Measurements from ENCODE around the gene ATP4A.
"Not testable (repeated sequence)": the region's sequence is repeated elsewhere in the genome, so short reads cannot be mapped to it uniquely, and the experiment has no call there.

ATP4A gene

DNA sequence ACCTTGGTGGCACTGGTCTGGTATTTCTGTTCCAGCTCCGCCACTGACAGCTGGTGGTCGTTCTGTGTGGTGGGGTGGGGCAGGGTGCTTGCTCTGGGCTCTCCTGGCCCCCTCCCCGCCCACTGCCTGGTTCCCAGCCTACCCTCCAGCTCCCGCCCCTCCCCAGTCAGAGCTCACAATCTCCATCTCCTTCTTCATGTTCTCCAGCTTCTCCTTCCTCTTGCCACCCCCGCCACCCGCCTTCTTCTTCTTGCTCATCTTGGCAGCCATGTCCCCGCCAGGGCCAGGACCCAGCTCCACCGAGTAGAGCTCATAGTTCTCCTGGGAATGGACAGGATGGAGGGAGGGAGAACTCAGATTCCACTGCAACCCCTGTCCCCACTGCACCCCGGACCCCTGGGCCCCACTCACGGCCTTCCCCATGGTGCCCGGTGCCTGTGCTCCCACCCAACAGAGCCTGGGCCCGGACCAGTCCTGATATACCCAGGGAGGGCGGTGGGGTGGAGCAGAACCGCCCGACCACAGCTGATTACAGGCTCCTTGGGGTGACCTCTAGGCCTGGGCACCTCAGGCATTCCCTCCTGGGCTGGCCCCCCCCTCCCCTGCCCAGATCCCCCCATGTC lies at the start of gene ATP4A:
TSS of gene ATP4A (minus strand) at position 452 of the 623 bp plus-strand sequence. CDS start at position 423, 29 bp downstream.
- DNase-seq (ENCODE audit: low spot score): no peak

DNA sequence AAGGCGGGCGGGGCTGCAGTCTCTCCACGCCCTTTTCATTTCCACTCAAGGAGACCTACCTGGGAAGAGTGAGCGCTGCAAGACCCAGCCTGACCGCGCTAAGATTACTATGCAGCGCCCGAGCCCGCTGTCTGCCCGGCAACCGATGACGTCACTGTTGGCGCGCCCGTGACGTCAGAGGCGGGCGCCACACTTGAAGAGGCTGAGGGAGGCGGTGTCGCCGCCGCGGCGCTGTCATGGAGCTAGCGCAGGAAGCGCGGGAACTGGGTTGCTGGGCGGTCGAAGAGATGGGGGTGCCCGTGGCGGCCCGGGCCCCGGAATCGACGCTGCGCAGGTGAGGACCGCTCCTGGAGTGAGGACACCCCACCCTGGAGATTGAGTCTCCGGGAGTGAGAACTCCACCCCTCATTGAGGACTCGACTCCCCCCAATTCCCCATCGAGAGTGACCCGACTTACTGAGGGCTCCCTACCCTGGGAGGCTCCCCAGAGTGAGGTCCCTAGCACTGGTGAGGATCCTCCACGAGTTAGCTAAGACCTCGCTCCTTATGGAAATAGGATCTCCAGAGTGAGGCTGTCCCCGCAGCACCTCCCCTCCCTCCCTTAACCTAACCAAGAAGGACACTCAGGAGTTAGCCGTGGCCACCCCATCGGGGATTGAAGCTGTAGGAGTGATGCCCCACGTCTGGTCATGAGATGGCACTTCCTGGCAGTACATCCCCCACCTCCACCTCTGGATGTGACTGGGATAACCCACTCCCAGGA lies 49.3 kb upstream of the ATP4A start, which contains the start of gene HAUS5:
TSS of gene HAUS5 (plus strand) at position 177 of the 763 bp plus-strand sequence. CDS start at position 237, 60 bp downstream.
- peak; percentile 99 for DNase-seq (ENCODE audit: low spot score)

DNA sequence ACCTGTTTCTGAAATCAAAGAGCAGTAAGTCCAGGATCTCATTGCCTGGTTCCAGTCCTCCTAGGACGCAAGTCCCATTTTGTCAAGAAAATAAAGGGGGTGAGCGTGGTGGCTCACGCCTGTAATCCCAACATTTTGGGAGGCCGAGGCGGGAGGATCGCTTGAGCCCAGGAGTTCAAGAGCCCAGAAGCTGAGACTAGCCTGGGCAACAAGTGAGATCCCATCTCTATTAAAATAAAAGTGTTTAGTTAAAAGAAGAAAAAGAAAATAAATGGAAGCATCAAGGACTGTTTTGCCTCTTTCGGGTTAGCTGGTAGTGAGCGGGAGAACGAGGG lies 48.7 kb upstream of the ATP4A start:
- DNase-seq (ENCODE audit: low spot score): no peak

DNA sequence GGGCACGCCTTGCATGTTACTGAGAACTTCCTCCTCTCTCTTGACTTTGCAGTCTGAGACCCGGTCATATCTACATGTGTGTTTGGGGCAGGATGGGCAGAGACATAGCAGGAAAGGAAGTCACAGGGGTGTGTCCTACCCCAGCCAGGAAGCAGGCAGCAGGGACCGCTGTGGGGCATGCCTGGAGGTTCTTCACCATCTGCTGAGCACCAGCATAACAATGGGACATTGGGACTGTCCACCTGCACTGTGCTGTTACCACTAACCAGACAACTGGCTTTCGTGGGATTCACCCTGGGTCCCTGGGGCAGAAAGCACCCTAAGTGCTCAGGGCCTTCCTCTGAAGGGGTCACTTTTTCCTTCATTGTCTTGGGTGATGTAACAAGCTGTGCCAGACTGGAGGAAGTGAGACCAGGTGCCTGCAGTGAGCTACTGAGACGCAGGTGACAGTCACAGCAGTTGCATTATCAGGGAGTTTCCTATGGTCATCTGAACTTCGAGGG lies 46.4 kb upstream of the ATP4A start:
- no peak for DNase-seq (ENCODE audit: low spot score)

DNA sequence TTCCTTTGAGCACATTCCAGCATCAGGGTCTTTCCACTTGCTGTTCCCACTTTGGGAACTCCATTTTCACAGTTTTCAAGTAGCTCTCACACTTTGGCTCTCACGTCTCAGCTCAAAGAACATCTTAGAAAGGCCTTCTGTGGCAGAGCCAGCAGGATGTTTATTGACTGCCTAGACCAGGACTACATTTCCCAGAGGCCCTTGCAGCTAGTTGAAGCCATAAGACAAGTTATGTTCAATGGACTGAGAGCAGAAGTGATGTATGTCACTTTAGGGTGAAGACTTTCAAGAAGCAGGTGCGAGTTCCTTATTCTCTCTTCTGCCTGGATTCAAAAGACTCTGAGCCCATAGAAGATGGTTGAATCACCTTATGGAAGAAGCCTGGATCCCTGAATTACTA lies 44.8 kb upstream of the ATP4A start:
- no peak for DNase-seq (ENCODE audit: low spot score)

DNA sequence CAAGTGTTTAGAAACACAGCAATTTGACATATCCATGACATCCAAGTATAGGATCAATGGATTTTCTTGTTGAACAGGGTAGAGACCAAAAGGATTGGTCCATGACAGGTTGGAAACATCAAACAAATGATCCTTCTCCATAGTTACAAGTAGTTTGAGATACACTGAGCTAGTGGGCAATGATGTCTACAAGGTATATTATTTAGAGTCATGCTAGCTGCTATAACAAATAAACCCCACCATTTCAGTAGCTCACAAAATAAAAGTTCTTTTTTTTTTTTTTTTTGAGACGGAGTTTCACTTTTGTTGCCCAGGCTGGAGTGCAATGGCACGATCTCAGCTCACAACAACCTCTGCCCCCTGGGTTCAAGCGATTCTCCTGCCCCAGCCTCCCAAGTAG lies 44.2 kb upstream of the ATP4A start:
- DNase-seq (ENCODE audit: low spot score): no peak

DNA sequence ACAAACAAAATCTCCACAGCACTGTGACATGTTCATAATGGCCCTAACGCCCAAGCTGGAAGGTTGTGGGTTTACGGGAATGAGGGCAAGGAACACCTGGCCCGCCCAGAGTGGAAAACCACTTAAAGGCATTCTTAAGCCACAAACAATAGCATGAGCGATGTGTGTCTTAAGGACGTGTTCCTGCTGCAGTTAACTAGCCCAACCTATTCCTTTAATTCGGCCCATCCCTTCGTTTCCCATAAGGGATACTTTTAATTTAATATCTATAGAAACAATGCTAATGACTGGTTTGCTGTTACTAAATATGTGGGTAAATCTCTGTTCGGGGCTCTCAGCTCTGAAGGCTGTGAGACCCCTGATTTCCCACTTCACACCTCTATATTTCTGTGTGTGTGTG lies 43.7 kb upstream of the ATP4A start:
- not testable (repeated sequence) for DNase-seq (ENCODE audit: low spot score)

DNA sequence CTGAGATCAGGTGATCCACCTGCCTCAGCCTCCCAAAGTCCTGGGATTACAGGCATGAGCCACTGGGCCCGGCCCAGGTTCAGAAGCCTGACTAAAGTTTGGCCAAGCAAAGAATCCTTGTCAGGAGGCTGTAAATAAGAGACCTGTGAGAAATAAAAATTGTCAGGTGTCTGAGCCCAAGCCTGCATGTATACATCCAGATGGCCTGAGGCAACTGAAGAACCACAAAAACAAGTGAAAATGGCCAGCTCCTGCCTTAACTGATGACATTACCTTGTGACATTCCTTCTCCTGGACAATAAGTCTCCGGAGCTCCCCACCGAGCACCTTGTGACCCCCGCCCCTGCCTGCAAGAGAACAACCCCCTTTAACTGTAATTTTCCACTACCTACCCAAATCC lies 41.0 kb upstream of the ATP4A start:
- not testable (repeated sequence) for DNase-seq (ENCODE audit: low spot score)

DNA sequence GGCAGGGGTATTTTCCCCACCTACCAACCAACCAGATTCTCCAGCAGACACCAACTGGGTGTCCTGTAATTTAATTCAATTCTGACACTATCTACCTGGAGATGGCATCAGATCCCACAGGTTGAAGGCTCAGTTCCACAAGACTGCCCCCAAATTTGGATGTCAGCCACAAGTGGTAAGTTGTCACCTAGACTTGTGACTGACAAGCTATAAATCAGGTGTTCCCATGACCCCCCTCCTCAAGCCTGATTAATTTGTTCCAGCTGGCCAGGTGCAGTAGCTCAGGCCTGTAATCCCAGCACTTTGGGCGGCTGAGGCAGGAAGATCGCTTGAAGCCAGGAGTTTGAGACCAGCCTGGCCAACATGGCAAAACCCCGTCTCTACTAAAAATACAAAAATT lies 38.5 kb upstream of the ATP4A start:
- DNase-seq (ENCODE audit: low spot score): no peak

DNA sequence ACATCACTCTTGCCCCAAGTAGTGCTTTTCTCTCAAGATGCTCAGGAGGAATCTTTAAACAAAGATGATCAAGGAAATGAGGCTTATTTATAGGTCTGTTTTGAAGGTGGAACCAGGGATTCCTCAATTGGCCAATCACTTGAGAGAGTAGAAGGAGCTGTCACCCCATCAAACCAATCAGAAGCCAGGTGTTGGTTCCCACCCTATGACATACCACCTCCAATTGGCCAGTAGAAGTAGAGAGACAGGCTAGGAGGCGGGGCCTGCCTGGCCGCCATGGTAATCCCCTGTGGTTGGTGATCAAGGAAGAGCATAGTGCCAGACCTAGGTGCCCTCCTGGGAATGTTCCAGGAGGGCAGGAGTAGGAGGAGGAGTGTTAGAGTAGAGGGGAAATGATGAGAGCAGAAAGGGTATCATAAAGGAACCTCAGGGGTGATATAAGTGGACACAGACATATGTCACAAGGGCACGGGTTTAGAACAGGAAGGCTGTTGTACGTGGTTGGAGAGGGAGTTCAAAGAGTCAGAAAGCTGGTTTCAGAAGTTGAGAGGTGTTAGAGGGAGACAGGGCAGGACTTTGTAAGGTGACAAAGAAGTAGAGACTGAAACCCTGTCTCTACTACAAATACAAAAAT lies 33.0 kb upstream of the ATP4A start:
- peak; percentile 62 for DNase-seq (ENCODE audit: low spot score)

DNA sequence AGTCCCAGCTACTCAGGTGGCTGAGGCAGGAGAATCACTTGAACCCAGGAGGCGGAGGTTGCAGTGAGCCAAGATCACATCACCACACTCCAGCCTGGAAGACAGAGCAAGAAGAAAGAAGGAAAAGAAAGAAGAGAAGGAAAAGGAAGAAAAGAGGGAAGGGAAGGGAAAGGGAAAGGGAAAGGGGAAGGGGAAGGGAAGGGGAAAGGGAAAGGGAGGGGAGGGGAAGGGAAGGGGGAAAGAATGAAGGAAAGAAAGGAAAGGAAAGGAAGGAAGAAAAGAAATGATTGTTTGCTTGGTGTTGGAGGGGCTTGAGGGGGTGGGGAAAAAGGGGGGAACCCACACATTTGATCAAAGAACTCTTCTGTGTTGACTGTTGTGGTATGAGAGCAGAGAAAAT lies 32.5 kb upstream of the ATP4A start:
- DNase-seq (ENCODE audit: low spot score): no peak

DNA sequence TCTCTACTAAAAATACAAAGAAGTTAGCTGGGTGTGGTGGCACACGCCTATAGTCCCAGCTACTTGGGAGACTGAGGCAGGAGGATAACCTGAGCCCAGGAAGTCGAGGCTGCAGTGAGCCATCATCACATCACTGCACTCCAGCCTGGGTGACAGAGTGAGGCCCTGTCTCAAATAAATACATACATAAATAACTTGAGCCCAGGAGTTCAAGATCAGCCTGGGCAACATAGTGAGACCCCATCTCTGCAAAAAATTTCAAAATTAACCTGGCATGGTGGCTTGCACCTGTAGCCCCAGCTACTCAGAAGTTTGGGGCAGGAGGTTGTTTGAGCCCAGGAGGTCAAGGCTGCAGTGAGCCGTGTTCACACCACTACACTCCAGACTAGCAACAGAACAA lies 31.6 kb upstream of the ATP4A start:
- DNase-seq (ENCODE audit: low spot score): not testable (repeated sequence)

DNA sequence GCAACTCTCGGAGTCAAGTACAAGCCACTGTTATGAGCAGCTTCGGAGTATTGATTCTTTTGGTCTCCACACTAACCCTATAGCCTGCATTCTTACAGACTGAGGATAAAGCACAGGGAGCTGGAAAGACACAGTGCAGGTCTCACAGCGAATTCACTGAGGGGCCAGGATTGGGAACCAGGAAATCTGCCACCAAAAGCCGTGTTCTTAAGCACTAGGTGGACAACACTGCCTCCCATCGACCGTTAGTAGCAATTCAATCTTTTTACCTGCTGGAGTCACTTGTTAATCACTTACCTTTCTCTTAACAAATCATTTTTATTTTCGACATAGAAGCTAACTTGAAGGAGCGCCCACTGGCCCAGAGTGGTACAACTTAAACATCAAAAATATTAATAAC lies 28.8 kb upstream of the ATP4A start:
- DNase-seq (ENCODE audit: low spot score): peak; percentile 75

DNA sequence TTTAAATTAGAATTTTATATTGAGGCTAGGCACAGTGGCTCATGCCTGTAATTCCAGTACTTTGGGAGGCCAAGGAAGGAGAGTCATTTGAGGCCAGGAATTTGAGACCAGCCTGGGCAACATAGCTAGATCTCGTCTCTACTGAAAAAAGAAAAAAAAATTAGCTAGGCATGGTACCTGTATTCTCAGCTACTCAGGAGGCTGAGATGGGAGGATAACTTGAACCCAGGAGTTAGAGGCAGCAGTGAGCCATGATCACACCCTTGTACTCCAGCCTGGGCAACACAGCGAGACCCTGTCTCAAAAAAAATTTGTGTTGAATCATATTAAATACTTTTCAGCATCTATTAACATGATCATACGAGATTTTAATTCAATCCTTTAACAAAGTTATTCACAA lies 27.4 kb upstream of the ATP4A start:
- DNase-seq (ENCODE audit: low spot score): no peak

DNA sequence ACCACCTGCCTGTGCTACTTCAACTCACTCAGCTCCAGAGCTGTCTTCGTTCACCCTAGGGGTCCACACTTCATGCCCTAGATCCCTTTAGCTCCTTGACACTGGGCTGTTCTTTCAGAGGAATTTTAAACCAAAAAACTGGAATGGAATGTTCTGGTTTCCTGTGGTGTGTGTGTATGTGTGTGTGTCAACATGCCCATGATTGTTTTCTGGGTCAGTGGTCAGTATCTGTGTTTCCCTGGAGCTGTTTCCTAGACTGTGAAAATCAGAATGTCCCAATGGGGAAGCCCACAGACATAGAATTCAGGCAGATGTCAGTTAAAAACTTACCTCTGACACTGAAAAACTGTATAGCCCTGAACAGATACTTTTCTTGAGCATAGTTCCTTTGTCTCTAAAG lies 23.9 kb upstream of the ATP4A start:
- no peak for DNase-seq (ENCODE audit: low spot score)

DNA sequence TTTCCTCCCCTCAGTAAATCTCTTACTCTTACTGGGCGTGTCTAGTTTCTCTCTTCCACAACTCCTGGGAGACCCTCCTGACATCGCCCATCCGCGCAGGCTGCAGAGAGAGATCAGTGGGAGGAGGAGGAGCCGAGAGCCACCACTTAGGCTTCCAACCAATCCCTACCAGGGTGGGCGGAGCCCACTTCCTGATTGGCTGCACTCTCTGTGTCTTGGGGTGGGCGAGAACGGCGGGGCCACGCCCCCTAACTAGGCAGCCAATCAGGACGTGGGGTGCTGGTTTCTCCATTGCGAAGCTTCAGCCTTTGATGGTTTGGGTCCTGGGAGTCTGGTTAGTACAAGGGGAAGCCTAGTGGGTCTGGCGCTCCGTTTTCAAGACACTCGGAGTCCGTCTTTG lies 22.4 kb upstream of the ATP4A start, which contains the start of gene PMIS2:
TSS of gene PMIS2 (plus strand) at position 326 of the 400 bp plus-strand sequence. CDS start 87 bp downstream, outside the sequence.
- DNase-seq (ENCODE audit: low spot score): peak; percentile 83

DNA sequence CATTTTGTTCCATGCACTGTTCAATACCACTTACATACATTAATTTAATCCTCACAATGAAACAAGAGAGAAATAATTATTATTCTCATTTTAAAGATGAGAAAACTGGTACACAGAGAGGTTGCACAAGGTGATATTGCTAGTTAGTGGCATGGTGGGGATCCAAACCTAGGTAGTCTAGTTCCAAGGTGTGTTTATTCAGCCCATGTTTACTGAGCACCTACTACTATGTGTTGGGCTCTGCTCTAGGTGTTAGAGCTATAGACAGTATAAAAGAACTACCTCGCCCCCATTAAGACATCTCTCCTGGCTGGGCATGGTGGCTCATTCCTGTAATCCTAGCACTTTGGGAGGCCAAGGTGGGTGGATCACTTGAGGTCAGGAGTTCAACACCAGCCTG lies 19.3 kb upstream of the ATP4A start:
- no peak for DNase-seq (ENCODE audit: low spot score)

DNA sequence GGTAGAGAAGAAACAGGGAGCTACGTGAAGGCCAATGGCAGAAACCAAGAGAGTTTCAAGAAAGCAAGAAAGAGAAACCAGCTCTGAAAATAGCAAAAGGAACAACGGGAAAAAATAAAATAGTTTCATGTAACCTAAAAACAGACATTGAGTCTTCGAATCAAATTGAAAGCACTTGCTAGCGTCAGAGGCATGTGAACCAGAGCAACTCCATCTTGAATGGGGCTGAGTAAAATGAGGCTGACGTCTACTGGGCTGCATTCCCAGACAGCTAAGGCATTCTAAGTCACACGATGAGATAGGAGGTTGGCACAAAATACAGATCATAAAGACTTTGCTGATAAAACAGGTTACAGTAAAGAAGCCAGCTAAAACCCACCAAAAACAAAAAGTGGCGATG lies 15.2 kb upstream of the ATP4A start:
- no peak for DNase-seq (ENCODE audit: low spot score)

DNA sequence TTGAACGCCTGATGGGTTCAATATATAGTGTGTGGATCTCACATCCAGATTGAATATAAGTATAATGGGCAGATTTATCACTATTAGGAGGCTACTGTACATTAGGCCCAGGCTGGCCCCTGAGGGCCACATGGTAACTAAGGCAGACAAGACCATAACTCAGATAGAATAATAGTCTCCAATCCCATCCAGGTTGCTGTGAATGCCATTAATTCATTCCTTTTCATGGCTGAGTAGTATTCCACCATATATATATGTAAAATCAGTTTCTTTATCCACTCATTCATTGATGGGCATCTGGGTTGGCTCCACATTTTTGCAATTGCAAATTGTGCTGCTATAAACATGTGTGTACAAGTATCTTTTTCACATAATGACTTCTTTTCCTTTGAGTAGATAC lies 14.5 kb upstream of the ATP4A start:
- DNase-seq (ENCODE audit: low spot score): no peak

DNA sequence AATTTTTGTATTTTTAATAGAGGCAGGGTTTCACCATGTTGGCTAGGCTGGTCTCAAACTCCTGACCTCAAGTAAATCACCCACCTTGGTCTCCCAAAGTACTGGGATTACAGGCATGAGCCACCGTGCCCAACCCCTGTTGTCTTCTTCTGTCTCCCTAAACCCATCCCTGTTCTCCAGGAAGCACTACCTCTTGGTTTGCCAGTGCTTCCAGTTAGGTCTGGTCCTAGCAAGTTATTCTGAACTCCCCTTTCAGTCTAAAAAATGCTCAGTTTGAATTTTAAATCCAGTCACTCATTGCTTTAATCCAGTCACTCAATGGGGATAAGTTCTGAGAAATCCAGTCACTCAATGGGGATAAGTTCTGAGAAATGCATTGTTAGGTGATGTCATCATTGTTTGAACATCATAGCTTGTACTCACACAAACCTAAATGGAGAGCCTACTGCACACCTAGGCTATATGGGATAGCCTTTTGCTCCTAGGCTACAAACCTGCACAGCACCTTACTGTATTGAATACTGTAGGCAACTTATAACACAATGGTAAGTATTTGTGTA lies 8.0 kb upstream of the ATP4A start:
- DNase-seq (ENCODE audit: low spot score): no peak

DNA sequence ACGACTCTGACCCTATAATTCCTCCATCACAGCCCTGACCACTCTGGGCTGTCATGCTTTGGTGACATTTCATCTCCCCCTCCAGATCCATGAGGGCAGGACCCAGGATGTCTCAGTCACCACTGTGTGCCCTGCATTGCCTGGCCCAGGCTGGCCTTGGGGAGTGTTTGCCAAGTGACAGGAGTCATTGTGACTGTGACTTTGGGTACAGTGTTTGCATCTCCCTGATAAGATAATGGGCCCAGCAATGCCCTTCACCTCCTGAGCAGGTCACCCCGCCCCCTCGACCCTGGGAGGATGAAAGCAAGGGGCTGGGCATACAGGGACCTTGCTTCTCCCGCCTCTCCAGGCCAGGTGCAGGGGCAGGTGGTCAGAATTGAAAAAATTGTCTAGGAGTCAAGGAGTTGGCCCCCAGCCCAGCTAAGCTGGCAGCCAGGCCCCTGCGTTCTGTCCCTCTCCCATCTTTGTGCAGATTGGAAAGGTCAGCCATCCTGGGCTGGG lies 5.9 kb upstream of the ATP4A start:
- DNase-seq (ENCODE audit: low spot score): no peak

DNA sequence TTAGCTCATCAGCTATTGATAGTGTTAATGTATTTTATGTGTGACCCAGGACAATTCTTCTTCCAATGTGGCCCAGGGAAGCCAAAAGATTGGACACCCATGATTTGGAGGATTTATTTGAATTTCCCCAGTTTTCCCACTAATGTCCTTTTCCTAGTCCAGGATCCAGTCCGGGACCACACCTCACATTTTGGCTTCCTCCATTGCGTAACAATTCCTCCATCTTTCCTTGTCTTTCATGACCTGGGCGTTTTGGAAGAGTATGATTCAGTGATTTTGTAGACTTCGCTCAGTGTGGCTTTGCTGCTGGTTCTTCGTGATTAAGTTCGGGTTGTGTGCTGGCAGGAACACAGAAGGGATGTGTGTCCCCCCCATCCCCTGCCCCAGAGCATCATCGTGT lies 3.3 kb upstream of the ATP4A start:
- no peak for DNase-seq (ENCODE audit: low spot score)

Measured in iPS-NIHi11 (cell line).